ENCODE results near the gene B3GAT1. TPM values are rescaled to one million over a fixed set of nuclear protein-coding genes. Genes with fewer than 3 reads are reported as not detected.

The B3GAT1 gene
- total RNA-seq, 4 donors from 2014 or later: 0.13 to 0.58 (median 0.44) TPM; not detected in 1

GRCh38 chr11:134437821-134438220 is 25.8 kb upstream of the B3GAT1 start:
- DNase-seq (ENCODE audit: low spot score in 2 of 2): no peak
- 77 to 81% methylated on average over 9 of the region's 9 CpGs for WGBS, 2 donors
- intact Hi-C loops (cut with DNase I; ENCODE audit: low total_unique reads): no loop called here
- TF ChIP-seq CTCF (IDR thresholded peaks at IDR 0.05) (no peak), POLR2A (IDR thresholded peaks at IDR 0.05) (no peak)
- no peak overlapping the region for H3K4me3 ChIP-seq (ENCODE audit: low read depth, poor library complexity, severe bottlenecking)

- TF ChIP-seq POLR2A (IDR thresholded peaks at IDR 0.05) (no peak), CTCF (IDR thresholded peaks at IDR 0.05) (no peak)
- no peak for DNase-seq (ENCODE audit: low spot score in 2 of 2)
- no peak overlapping the region for H3K4me3 ChIP-seq (ENCODE audit: low read depth, poor library complexity, severe bottlenecking)
- intact Hi-C loops (cut with DNase I; ENCODE audit: low total_unique reads): no loop called here
- 86 to 91% methylated on average over 10 of the region's 10 CpGs for WGBS, 2 donors
Measured at GRCh38 chr11:134436781-134437180, 24.7 kb upstream of the B3GAT1 start.

- DNase-seq (ENCODE audit: low spot score in 2 of 2): no peak
- intact Hi-C loops (cut with DNase I; ENCODE audit: low total_unique reads): no loop called here
- WGBS, 2 donors: 74 to 75% methylated on average over 7 to 10 of the region's 10 CpGs
- no peak for TF ChIP-seq POLR2A (IDR thresholded peaks at IDR 0.05)
- TF ChIP-seq CTCF (IDR thresholded peaks at IDR 0.05): no peak
- H3K4me3 ChIP-seq (ENCODE audit: low read depth, poor library complexity, severe bottlenecking): no peak overlapping the region
Measured at GRCh38 chr11:134433806-134434205, 21.8 kb upstream of the B3GAT1 start.

GRCh38 chr11:134433251-134433650 is 21.2 kb upstream of the B3GAT1 start:
- intact Hi-C loops (cut with DNase I; ENCODE audit: low total_unique reads): no loop called here
- 74 to 81% methylated on average over 3 of the region's 3 CpGs for WGBS, 2 donors
- no peak for DNase-seq (ENCODE audit: low spot score in 2 of 2)
- no peak for TF ChIP-seq POLR2A (IDR thresholded peaks at IDR 0.05)
- no peak for TF ChIP-seq CTCF (IDR thresholded peaks at IDR 0.05)
- no peak overlapping the region for H3K4me3 ChIP-seq (ENCODE audit: low read depth, poor library complexity, severe bottlenecking)

- TF ChIP-seq CTCF (IDR thresholded peaks at IDR 0.05) (no peak), POLR2A (IDR thresholded peaks at IDR 0.05) (no peak)
- 10 to 15% methylated on average over 2 of the region's 2 CpGs for WGBS, 2 donors
- H3K4me3 ChIP-seq (ENCODE audit: low read depth, poor library complexity, severe bottlenecking): no peak overlapping the region
- intact Hi-C loops (cut with DNase I; ENCODE audit: low total_unique reads): no loop called here
- DNase-seq (ENCODE audit: low spot score in 2 of 2): no peak
Measured at GRCh38 chr11:134432776-134433175, 20.7 kb upstream of the B3GAT1 start.

GRCh38 chr11:134429106-134429505 is 17.1 kb upstream of the B3GAT1 start:
- TF ChIP-seq CTCF (IDR thresholded peaks at IDR 0.05): no peak
- no peak for TF ChIP-seq POLR2A (IDR thresholded peaks at IDR 0.05)
- no peak for DNase-seq (ENCODE audit: low spot score in 2 of 2)
- intact Hi-C loops (cut with DNase I; ENCODE audit: low total_unique reads): no loop called here
- WGBS, 2 donors: 68 to 70% methylated on average over 10 of the region's 10 CpGs
- no peak overlapping the region for H3K4me3 ChIP-seq (ENCODE audit: low read depth, poor library complexity, severe bottlenecking)

Data from lower leg skin (tissue), 4 donors.